RWPE2 (cell line): ENCODE data around the gene NOL7.

ENCODE experiments used
- ATAC-seq: fragments of 200-7000 bp; cut with Tn5 transposase; 3 replicates; pipeline ENCODE4 v1.9.1; 2021; ENCODE audit warnings: low read depth
- DNase-seq: peaks from one replicate; pipeline ENCODE4 v3.0.0-alpha.2; 2020; ENCODE audit warnings: low spot score
- H3K27ac ChIP-seq: fragments of 450-650 bp; 2 replicates; pipeline ENCODE4 v1.5.1; 2017; ENCODE audit warnings: mild to moderate bottlenecking; ENCODE audit not compliant: poor library complexity, severe bottlenecking
- H3K27me3 ChIP-seq: fragments of 250-450 bp; sonication (Bioruptor Pico); 2 replicates; pipeline ENCODE4 v1.5.1; 2021; ENCODE audit warnings: mild to moderate bottlenecking, moderate library complexity; ENCODE audit not compliant: insufficient read depth, poor library complexity, severe bottlenecking
- H3K36me3 ChIP-seq: fragments of 250-450 bp; sonication (Bioruptor Pico); 2 replicates; pipeline ENCODE4 v1.5.1; 2020; ENCODE audit warnings: low read depth, mild to moderate bottlenecking, moderate library complexity
- H3K4me1 ChIP-seq: fragments of 250-450 bp; sonication (Bioruptor Pico); 2 replicates; pipeline ENCODE4 v1.5.1; 2021; ENCODE audit warnings: mild to moderate bottlenecking, moderate library complexity; ENCODE audit not compliant: insufficient read depth, poor library complexity, severe bottlenecking
- H3K4me3 ChIP-seq: fragments of 250-450 bp; sonication (Bioruptor Pico); 2 replicates; pipeline ENCODE4 v1.5.1; 2021; ENCODE audit warnings: mild to moderate bottlenecking, moderate library complexity; ENCODE audit not compliant: severe bottlenecking
- H3K9me3 ChIP-seq: fragments of 250-450 bp; sonication (Bioruptor Pico); 2 replicates; pipeline ENCODE4 v1.5.1; 2021; ENCODE audit warnings: mild to moderate bottlenecking, moderate library complexity; ENCODE audit not compliant: severe bottlenecking
- TF ChIP-seq, protein P1 (sequence below): fragments of 450-650 bp; IDR thresholded peaks from one replicate; pipeline ENCODE4 v1.5.1; 2017; ENCODE audit warnings: mild to moderate bottlenecking, moderate library complexity; ENCODE audit not compliant: poor library complexity, severe bottlenecking

The NOL7 gene

GRCh38 chr6:13575377-13575775 is 39.8 kb upstream of the NOL7 start:
- peak overlapping the region; percentile 63 for H3K4me3 ChIP-seq
- no peaks in the 10 kb centered on the region for H3K9me3 ChIP-seq
- H3K27me3 ChIP-seq = no peaks in the 10 kb centered on the region
- ATAC-seq (no peak), DNase-seq (no peak)
- TF ChIP-seq, protein P1, sequence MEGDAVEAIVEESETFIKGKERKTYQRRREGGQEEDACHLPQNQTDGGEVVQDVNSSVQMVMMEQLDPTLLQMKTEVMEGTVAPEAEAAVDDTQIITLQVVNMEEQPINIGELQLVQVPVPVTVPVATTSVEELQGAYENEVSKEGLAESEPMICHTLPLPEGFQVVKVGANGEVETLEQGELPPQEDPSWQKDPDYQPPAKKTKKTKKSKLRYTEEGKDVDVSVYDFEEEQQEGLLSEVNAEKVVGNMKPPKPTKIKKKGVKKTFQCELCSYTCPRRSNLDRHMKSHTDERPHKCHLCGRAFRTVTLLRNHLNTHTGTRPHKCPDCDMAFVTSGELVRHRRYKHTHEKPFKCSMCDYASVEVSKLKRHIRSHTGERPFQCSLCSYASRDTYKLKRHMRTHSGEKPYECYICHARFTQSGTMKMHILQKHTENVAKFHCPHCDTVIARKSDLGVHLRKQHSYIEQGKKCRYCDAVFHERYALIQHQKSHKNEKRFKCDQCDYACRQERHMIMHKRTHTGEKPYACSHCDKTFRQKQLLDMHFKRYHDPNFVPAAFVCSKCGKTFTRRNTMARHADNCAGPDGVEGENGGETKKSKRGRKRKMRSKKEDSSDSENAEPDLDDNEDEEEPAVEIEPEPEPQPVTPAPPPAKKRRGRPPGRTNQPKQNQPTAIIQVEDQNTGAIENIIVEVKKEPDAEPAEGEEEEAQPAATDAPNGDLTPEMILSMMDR = peak; percentile 71
- H3K27ac ChIP-seq = peak overlapping the region; percentile 90
- H3K36me3 ChIP-seq = peaks cover 12% of the 10 kb centered on the region
- no peaks in the 10 kb centered on the region for H3K4me1 ChIP-seq

DNA sequence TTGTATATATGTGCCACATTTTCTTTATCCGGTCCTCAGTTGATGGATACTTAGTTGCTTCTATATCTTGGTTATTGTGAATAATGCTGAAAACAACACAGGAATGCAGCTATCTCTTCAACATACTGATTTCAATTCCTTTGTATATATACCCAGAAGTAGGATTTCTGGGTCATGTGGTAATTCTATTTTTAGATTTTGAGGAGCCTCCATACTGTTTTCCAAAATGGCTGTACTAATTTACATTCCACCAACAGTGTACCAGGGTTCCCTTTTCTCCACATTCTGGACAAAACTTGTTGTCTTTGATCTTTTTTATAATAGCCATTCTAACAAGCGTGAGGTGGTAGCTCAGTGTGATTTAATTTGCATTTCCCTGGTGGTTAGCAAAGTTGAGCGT is 39.1 kb upstream of the NOL7 start:
- Histone ChIP-seq H3K4me1 (no peaks in the 10 kb centered on the region), H3K9me3 (no peaks in the 10 kb centered on the region), H3K27me3 (no peaks in the 10 kb centered on the region), H3K27ac (no peak overlapping the region), H3K4me3 (no peak overlapping the region), H3K36me3 (peaks cover 15% of the 10 kb centered on the region)
- ATAC-seq (no peak), DNase-seq (no peak)
- TF ChIP-seq, protein P1 = no peak

DNA sequence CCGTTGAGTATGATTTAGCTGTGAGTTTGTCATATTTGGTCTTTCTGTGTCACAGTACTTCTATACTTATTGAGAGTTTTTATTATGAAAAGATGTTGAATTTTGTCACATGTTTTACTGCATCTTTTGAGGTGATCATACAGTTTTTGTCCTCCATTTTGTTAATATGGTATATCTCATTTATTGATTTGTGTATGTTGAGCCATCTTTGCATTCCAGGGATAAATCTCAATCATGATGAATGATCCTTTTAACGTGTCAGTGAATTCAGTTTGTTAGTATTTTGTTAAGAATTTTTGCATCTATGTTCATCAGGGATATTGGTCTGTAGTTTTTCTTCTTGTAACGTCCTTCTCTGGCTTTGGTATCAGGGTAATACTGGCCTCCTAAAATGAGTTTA is 37.2 kb upstream of the NOL7 start:
- Histone ChIP-seq H3K36me3 (peaks cover 21% of the 10 kb centered on the region), H3K9me3 (no peaks in the 10 kb centered on the region), H3K27ac (no peak overlapping the region), H3K4me1 (no peaks in the 10 kb centered on the region), H3K27me3 (no peaks in the 10 kb centered on the region), H3K4me3 (no peak overlapping the region)
- TF ChIP-seq, protein P1 = no peak
- no peak for DNase-seq
- no peak for ATAC-seq

DNA sequence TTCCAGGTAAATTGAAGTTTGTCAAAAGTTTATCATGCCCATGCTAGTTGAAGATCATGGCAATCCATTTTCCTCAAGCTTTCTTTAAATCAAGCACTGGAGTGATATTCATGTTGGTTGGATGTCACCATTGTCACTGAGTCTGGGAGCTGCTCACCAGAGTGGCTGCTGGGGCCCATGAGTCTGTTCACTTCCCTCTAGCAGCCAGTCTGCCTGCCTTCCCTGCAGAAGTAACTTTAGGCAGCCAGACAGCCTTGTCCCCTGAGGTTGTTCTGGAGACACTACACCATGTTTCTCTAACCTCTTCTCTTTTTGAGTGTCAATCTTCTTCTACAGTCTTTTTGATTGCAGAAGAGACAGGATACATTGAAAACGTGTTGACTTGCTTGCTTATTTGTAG is 35.2 kb upstream of the NOL7 start:
- H3K9me3 ChIP-seq = no peaks in the 10 kb centered on the region
- peaks cover 25% of the 10 kb centered on the region for H3K36me3 ChIP-seq
- DNase-seq (no peak), ATAC-seq (no peak)
- H3K4me3 ChIP-seq = no peak overlapping the region
- H3K27ac ChIP-seq = no peak overlapping the region
- no peaks in the 10 kb centered on the region for H3K4me1 ChIP-seq
- H3K27me3 ChIP-seq = no peaks in the 10 kb centered on the region
- TF ChIP-seq, protein P1 = no peak

DNA sequence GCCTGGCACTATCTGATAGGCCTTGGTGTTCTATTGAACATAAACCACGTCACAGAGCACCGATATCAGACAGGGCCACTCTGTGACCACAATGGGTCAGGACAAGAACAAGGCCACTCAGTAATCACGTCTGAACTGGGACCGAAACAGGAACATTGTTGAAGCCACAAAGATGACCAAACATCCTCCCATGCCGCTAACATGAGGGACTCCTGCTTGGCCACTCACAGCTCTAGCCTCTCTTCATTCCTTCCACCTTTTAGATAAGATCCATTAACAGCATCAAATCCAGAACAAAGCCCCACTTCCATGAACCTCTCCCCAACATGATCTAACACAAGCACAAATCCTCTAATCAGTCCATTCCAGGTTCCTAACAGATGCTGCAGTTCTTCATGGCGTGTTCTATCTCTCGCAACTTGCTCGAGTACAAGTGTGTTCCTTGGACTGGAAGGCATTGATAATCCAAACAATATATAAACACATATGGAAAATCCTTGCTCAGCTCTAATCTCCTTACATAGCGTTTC is 33.4 kb upstream of the NOL7 start:
- DNase-seq (no peak), ATAC-seq (no peak)
- Histone ChIP-seq H3K9me3 (no peaks in the 10 kb centered on the region), H3K27me3 (no peaks in the 10 kb centered on the region), H3K36me3 (peaks cover 33% of the 10 kb centered on the region), H3K4me3 (no peak overlapping the region), H3K4me1 (no peaks in the 10 kb centered on the region), H3K27ac (no peak overlapping the region)
- TF ChIP-seq, protein P1 = no peak
